ENCODE data around the gene LRRC27.

- TF ChIP-seq POLR2AphosphoS5 (IDR thresholded peaks at IDR 0.05) (no peak), CTCF (IDR thresholded peaks at IDR 0.05) (no peak)
These were observed 66.6 kb downstream of the LRRC27 start for GRCh38 chr10:132398566-132398991.
